ENCODE data around the gene ELAVL3. TPM values are rescaled to one million over a fixed set of nuclear protein-coding genes. Genes with fewer than 3 reads are reported as not detected.
A peak's percentile ranks its signal among the peaks of the same experiment; 100 is the strongest.

Gene ELAVL3
- total RNA-seq, result not detected in 2 replicates

DNA sequence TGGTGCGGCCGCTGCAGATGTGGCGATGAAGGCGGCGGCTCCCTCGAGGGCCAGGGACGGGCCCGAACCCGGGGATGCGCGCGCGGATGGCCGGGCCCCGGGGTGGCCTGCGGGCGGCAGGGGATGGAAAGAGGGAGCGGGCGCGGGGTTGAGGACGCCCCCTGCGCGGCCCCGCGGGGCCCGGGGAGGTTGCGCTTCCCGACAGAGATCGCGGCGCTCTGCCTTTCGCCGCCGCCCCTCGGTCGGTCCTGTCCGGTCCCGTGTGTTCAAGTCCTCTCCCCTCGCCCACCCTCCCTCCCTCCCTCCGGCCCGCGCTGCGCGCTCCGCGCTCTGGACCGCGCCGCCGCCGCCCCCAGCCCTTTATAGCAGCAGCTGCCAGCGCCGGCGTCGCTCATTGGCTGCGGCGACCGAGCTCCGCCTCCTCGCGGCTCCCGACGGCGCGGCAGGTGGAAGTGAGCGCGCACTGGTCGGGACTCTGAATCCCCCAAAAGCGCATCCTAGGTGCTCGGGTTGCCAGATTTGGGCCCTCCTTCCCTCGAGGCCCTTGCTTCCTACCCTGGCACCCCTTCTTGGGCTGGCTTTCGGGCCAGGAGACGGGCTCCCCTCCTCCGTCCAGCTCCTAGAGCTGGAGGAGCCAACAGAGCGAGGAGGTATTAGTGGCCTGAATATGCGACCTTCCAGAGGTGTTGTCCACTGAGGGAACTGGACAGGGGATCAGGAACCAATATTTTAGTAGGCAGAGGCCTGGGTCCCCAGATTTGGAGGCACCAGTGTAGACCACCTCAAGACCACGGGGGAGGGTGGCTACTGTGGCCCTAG, at the start of gene ELAVL3:
Gene ELAVL3 (minus strand): TSS at position 332 of the 819 bp plus-strand sequence. CDS start 438 bp downstream, outside the sequence.
- intact Hi-C loops (cut with micrococcal nuclease), result loop anchor here (5.0 kb wide), 2 partner anchors 344 to 444 kb away; no protein-coding TSS in a partner anchor
- CTCF ChIA-PET, result interaction anchor here (0.8 to 3.1 kb wide), 2 partner anchors 98 to 101 kb away, joined by 3 to 27 read pairs; no protein-coding TSS in a partner anchor
- no peak for ATAC-seq (ENCODE audit: low read depth)
- POLR2A ChIA-PET, result interaction anchor here (0.9 to 2.8 kb wide), 2 partner anchors 59 to 106 kb away, joined by 3 to 21 read pairs; partner anchors contain the start of gene SWSAP1
- no peaks in the 10 kb centered on the region for H3K9me3 Mint-ChIP-seq
- TF ChIP-seq, protein P1, sequence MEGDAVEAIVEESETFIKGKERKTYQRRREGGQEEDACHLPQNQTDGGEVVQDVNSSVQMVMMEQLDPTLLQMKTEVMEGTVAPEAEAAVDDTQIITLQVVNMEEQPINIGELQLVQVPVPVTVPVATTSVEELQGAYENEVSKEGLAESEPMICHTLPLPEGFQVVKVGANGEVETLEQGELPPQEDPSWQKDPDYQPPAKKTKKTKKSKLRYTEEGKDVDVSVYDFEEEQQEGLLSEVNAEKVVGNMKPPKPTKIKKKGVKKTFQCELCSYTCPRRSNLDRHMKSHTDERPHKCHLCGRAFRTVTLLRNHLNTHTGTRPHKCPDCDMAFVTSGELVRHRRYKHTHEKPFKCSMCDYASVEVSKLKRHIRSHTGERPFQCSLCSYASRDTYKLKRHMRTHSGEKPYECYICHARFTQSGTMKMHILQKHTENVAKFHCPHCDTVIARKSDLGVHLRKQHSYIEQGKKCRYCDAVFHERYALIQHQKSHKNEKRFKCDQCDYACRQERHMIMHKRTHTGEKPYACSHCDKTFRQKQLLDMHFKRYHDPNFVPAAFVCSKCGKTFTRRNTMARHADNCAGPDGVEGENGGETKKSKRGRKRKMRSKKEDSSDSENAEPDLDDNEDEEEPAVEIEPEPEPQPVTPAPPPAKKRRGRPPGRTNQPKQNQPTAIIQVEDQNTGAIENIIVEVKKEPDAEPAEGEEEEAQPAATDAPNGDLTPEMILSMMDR (IDR thresholded peaks at IDR 0.05), result no peak
- H3K4me3 Mint-ChIP-seq, result peak within 1 kb of the TSS; percentile 74
- DNase-seq, result no peak
- no peak within 1 kb of the TSS for H3K27ac Mint-ChIP-seq
- H3K36me3 Mint-ChIP-seq (ENCODE audit: low read depth), result peaks cover 8% of the 10 kb centered on the region
- peaks cover 30% of the 10 kb centered on the region for H3K4me1 Mint-ChIP-seq
- H3K27me3 Mint-ChIP-seq, result peaks cover 25% of the 10 kb centered on the region

DNA sequence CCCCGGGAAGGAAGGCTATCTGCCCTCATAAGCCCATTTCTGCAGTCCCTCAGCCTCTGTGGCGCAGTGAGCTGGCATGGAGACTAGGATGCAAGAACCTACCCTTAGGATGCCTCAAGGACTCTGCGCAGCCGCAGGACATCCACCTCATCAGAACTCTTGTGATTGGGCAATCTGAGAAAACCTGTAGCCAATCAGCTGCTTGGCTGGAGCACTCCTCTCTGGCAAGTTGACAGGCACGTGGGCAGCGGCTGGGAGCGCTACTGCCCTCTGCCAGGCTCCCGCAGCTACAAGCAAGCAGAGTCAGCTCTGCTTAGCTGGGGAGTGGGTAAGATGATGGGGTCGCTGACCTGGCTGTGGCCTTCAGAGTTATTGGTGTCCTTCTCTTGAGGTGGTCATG, 49.6 kb upstream of the ELAVL3 start:
- DNase-seq, result no peak
- intact Hi-C loops (cut with micrococcal nuclease), result no loop called here
- POLR2A ChIA-PET, result interaction anchor here (0.6 kb wide), 1 partner anchor 53 kb away, joined by 4 read pairs; no protein-coding TSS in a partner anchor
- Mint-ChIP-seq H3K4me1 (peaks cover 25% of the 10 kb centered on the region), H3K27ac (no peak overlapping the region), H3K4me3 (peak overlapping the region; percentile 11), H3K36me3 (ENCODE audit: low read depth) (peaks cover 11% of the 10 kb centered on the region), H3K9me3 (no peaks in the 10 kb centered on the region), H3K27me3 (no peaks in the 10 kb centered on the region)
- TF ChIP-seq, protein P1 (IDR thresholded peaks at IDR 0.05), result no peak
- ATAC-seq (ENCODE audit: low read depth), result no peak
- CTCF ChIA-PET, result no interaction called here

DNA sequence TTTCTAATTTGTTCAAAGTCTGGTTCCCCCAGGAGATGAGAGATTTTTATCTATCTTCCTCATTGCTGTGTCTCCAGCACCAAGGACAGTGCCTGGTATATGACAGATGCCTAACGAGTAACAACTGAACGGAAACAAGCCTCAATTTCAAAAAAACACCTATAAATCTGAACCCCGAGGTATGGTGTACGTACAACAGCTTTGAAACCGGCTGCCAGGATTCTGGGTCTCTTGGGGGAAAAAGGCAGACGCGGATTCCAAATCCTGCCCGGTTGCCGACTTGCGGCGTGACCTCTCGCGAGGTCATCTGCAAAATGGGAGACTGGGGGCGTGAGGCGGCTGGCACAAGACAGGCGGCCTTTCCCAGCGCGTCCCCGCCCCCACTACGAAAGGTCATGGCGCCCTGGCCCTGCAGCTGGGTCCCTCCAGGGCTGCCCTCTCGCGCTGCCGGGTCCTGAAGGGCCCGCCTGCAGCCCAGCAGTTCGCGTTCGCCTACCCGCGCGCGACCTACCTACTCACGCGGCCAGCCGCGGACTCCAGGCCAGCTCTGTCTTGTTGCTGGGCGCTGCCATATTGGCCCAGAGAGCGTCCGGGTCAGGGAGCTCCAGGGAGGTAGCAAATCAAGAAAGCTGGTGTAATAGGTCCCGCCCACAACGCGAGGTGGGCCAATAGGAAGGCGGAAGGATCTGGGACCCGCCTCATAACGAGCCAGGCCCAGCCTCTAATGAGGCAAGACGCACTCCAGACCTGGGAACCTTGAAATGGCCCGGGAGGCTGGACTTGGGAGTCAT, 47.9 kb upstream of the ELAVL3 start, which contains the start of gene ECSIT:
Gene ECSIT (minus strand): TSS at position 584 of the 791 bp plus-strand sequence. CDS start 9,964 bp downstream, outside the sequence.
- DNase-seq (peak; percentile 81), ATAC-seq (ENCODE audit: low read depth) (peak; percentile 99)
- TF ChIP-seq, protein P1 (IDR thresholded peaks at IDR 0.05), result no peak
- Mint-ChIP-seq H3K27me3 (no peaks in the 10 kb centered on the region), H3K9me3 (no peaks in the 10 kb centered on the region), H3K27ac (peak within 1 kb of the TSS; percentile 89), H3K4me1 (peaks cover 13% of the 10 kb centered on the region), H3K4me3 (peak within 1 kb of the TSS; percentile 93), H3K36me3 (ENCODE audit: low read depth) (peaks cover 12% of the 10 kb centered on the region)
- intact Hi-C loops (cut with micrococcal nuclease), result loop anchor here (1.0 to 2.0 kb wide), 4 partner anchors 23 to 93 kb away; partner anchors contain the start of genes ODAD3, PRKCSH, ZNF627 and ZNF653
- ChIA-PET POLR2A (interaction anchor here (0.6 to 2.3 kb wide), 13 partner anchors 19 to 154 kb away, joined by 3 to 20 read pairs (median 3); partner anchors contain the start of genes ELOF1, SWSAP1 and ZNF653), CTCF (interaction anchor here (1.3 kb wide), 1 partner anchor 153 kb away, joined by 4 read pairs; no protein-coding TSS in a partner anchor)

DNA sequence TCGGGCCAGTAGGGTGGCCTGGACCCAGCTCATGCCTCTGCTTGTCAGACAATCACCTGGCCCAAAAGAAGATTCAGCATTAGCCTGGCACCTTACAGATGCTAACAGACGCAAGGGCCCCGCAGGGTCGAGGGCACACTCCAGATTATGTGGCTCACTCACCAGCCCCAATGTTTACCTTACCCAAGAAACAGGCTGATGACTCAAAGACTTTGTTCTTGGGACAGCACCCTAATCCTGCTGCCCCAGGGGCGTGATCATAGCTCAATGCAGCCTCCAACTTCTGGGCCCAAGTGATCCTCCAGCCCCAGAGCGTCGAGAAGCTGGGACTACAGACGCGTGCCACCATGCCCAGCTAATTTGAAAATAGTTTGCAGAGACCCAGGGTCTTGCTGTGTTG, 38.3 kb upstream of the ELAVL3 start:
- DNase-seq (no peak), ATAC-seq (ENCODE audit: low read depth) (no peak)
- Mint-ChIP-seq H3K27ac (no peak overlapping the region), H3K4me1 (no peaks in the 10 kb centered on the region), H3K9me3 (no peaks in the 10 kb centered on the region), H3K27me3 (no peaks in the 10 kb centered on the region), H3K4me3 (no peak overlapping the region), H3K36me3 (ENCODE audit: low read depth) (peaks cover 57% of the 10 kb centered on the region)
- TF ChIP-seq, protein P1 (IDR thresholded peaks at IDR 0.05), result no peak
- POLR2A ChIA-PET, result interaction anchor here (0.6 kb wide), 1 partner anchor 1189 kb away, joined by 3 read pairs; no protein-coding TSS in a partner anchor
- intact Hi-C loops (cut with micrococcal nuclease), result no loop called here
- CTCF ChIA-PET, result no interaction called here

All from activated B cell treated with CpG ODN at 0.5 μM for 24 hours (primary cell).